ENCODE results near the gene PIP5K1C.

PIP5K1C gene

GRCh38 chr19:3605361-3605760 is 94.9 kb downstream of the PIP5K1C start:
- no peak for TF ChIP-seq ZNF274 (IDR thresholded peaks at IDR 0.05; ENCODE audit: low read depth, low read length)
- no peak overlapping the region for H3K4me3 ChIP-seq (ENCODE audit: low read length)

DNA sequence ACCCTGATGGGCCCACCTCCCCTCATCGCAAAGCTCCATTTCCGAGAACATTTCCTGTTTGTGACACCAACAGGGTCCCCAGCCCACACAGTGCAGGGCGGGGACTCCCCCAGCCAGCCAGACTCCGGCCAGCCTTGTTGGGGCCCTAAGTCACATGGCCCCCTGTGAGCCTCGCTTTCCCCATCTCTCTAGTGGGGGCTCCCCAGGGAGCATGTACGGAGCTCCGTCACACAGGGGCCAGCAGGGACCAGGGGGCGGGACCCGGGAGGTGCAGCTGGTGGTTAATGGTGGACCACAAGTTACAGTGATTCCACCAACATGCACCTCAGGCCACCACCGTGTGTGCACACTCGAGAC is 95.3 kb downstream of the PIP5K1C start:
- no peak overlapping the region for H3K4me3 ChIP-seq (ENCODE audit: low read length)
- no peak for TF ChIP-seq ZNF274 (IDR thresholded peaks at IDR 0.05; ENCODE audit: low read depth, low read length)

- H3K4me3 ChIP-seq (ENCODE audit: low read length): no peak overlapping the region
- TF ChIP-seq ZNF274 (IDR thresholded peaks at IDR 0.05; ENCODE audit: low read depth, low read length): no peak
These were observed 95.9 kb downstream of the PIP5K1C start for GRCh38 chr19:3604227-3604986.

- H3K4me3 ChIP-seq (ENCODE audit: low read length): no peak overlapping the region
- TF ChIP-seq ZNF274 (IDR thresholded peaks at IDR 0.05; ENCODE audit: low read depth, low read length): no peak
These were observed 97.0 kb downstream of the PIP5K1C start for GRCh38 chr19:3603121-3603811.

GRCh38 chr19:3601021-3601420 is 99.2 kb downstream of the PIP5K1C start:
- no peak for TF ChIP-seq ZNF274 (IDR thresholded peaks at IDR 0.05; ENCODE audit: low read depth, low read length)
- no peak overlapping the region for H3K4me3 ChIP-seq (ENCODE audit: low read length)

GRCh38 chr19:3599776-3600187 is 100.5 kb downstream of the PIP5K1C start:
- H3K4me3 ChIP-seq (ENCODE audit: low read length): no peak overlapping the region
- no peak for TF ChIP-seq ZNF274 (IDR thresholded peaks at IDR 0.05; ENCODE audit: low read depth, low read length)

GRCh38 chr19:3595521-3596061 is 104.7 kb downstream of the PIP5K1C start:
- H3K4me3 ChIP-seq (ENCODE audit: low read length): no peak overlapping the region
- no peak for TF ChIP-seq ZNF274 (IDR thresholded peaks at IDR 0.05; ENCODE audit: low read depth, low read length)

DNA sequence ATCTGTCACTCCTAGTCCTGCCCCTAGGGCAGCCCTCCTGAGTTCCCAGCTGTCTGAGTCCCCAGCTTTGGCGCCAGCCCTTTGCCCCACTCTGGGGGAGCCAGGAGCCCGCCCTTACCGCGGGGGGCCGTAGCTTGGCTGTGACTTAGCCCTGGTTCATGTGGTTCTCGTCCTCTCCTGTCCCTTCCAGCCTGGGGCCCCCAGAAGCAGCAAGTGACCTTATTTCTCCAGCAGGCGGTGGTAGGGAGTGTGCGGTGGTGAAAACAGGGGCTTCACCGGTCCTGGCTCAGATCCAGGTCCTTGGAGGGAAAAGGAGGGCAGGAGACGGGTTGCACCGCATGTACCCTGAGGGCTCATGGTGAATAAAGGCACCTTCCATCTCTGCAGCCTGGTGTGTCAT is 107.1 kb downstream of the PIP5K1C start:
- TF ChIP-seq ZNF274 (IDR thresholded peaks at IDR 0.05; ENCODE audit: low read depth, low read length): no peak
- H3K4me3 ChIP-seq (ENCODE audit: low read length): no peak overlapping the region

DNA sequence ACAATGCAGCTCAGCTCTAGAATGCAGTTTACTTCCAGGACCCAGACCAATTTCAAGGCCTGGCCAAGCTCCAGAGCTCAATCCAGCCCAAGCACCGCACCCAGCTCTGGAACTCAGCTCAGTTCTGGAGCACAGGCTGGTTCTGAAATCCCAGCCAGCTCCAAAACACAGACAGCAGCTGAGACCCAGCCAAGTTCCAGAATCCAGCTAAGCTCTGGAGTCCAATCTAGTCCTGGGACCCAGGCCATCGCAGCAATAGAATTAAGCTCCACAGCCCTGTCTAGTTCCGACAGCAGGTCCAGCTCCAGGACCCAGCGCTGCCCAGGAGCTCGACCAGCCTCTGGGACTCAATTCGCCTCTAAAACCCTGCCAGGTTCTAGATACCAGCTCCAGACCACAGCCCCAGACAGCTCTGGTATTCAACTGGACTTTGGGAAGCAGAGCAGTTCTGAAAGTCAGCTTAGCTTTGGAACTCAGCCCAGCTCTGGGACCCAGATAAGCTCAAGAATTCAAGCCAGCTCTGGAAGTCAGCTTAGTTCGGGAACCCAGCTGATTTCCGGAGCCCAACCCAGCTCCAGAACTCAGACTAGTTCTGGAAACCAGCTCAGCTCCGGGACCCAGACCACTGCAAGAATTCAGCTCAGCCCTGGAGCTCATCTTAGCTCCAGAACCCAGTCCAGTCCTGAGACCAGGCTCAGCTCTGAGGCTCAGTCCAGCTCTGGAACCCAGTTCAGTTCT is 108.2 kb downstream of the PIP5K1C start:
- TF ChIP-seq ZNF274 (IDR thresholded peaks at IDR 0.05; ENCODE audit: low read depth, low read length): no peak
- no peak overlapping the region for H3K4me3 ChIP-seq (ENCODE audit: low read length)

GRCh38 chr19:3590991-3591659 is 109.1 kb downstream of the PIP5K1C start:
- TF ChIP-seq ZNF274 (IDR thresholded peaks at IDR 0.05; ENCODE audit: low read depth, low read length): no peak
- no peak overlapping the region for H3K4me3 ChIP-seq (ENCODE audit: low read length)

DNA sequence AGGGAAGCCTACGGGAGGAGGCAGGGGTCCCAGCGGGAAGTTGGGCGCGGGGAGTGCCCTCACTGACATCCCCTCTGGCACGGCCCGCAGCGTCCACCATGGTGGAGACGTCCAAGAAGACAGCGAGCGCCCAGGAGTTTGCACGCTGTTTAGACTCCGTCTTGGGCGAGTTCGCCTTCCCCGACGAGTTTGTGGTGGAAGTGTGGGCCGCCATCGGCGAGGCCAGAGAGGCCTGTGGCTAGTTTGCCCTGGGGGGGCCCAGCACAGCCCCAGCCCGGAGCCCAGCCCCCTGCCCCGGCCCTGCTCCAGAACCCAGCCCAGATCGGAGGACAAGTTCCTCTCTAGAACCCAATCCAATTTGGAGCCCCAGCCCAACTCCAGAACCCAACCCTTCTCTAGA is 110.3 kb downstream of the PIP5K1C start:
- H3K4me3 ChIP-seq (ENCODE audit: low read length): no peak overlapping the region
- TF ChIP-seq ZNF274 (IDR thresholded peaks at IDR 0.05; ENCODE audit: low read depth, low read length): no peak

DNA sequence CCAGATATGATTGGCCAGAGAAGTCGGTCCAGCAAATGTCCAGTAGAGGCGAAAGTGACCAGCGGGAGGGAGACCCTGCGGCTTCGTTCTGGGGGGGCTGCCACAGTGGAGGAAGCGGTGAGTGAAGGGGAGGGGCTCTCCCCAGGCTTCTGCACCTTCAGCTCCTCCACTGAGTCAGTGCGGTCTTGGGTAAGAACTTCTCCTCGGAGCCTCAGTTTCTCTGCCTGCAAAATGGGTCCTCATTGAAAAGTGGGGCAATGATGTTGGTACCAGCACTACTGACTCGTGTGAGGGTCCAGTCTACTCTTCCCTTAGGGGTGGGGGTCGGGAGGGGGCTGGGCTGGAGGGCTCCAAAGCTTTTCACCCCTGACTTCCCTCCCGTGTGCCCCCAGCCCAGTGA is 110.8 kb downstream of the PIP5K1C start:
- TF ChIP-seq ZNF274 (IDR thresholded peaks at IDR 0.05; ENCODE audit: low read depth, low read length): no peak
- no peak overlapping the region for H3K4me3 ChIP-seq (ENCODE audit: low read length)

- no peak for TF ChIP-seq ZNF274 (IDR thresholded peaks at IDR 0.05; ENCODE audit: low read depth, low read length)
- no peak overlapping the region for H3K4me3 ChIP-seq (ENCODE audit: low read length)
These were observed 113.4 kb downstream of the PIP5K1C start for GRCh38 chr19:3586707-3587346.

All from GM08714 (cell line).